Measurements from ENCODE around the gene MRPS31. TPM values are rescaled to one million over a fixed set of nuclear protein-coding genes. Genes with fewer than 3 reads are reported as not detected.

The MRPS31 gene
- total RNA-seq (2014; rRNA removed; shearing (Covaris generic)): 17.5 and 19.8 TPM in 2 replicates

DNA sequence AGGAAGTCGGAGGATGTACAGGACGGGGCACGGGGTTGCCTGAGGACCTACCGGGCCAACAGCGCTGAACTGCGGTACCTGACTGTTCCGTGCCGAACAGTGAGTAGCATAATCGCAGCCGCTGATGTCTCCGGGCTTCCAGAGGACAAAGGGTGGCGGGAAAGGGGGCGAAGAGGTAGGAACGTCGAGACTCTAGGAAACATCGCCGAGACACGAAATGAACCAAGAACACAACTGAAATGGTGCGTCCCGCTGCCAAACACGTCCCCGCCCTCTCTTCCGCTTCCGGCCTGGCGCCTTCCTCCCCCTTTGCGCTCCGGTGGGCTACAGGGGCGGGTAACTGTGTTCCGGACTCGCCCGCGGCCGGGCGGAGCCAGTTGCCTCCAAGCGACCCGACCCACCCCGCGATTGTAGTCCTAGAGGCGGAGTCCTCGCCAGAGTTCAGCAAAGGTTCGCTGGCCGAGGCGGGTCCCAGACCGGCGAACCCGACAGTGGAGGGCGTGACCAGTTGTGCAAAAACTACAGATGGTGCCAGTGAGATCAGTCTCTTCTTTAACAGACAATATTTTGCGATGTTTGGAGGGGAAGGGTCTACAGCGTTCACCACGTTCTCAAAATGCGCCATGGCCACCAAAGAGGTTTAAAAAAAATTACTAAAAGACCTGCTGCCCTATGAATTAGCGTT is at the start of gene MRPS31:
MRPS31 (minus strand) TSS at position 257 of the 685 bp plus-strand sequence; CDS start at position 203, 54 bp downstream.
- peak; percentile 90 for DNase-seq (ENCODE audit: low read depth)

DNA sequence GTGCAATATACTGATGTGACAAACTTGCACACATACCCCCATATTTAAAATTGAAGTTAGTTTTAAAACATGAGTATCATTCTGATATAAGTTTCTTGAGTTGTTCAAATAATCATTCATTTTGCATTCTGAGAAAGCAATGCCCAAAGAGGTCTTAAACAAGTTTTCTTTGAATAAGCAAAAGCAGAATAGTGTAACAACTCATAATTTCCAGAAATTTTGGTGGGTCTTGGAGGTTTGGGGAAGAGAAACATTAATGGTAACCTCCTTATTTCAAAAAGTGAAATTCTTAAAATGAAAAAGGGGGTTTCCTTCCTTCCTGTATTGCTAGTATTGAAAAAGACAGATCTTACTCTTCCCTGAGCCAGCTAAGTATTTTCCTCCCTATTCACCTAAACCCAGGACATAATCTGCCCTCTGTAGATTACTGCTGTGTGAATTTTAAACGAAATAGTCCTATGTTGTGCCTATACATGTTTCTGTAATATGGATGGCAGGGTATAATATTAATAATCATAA is 48.9 kb upstream of the MRPS31 start:
- DNase-seq (ENCODE audit: low read depth): no peak

DNA sequence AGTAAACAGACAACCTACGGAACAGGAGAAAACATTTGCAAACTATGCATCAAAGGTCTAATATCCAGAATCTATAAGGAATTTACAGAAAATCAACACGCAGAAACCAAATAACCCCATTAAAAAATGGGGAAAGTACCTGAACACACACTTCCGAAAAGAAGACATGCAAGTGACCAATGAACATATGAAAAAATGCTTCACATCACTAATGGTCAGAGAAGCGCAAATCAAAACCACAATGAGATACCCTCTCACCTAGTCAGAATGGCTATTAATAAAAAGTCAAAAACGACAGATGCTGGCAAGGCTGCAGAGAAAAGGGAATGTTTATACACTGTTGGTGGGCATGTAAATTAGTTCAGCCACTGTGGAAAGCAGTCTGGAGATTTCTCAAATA is 47.9 kb upstream of the MRPS31 start:
- no peak for DNase-seq (ENCODE audit: low read depth)

DNA sequence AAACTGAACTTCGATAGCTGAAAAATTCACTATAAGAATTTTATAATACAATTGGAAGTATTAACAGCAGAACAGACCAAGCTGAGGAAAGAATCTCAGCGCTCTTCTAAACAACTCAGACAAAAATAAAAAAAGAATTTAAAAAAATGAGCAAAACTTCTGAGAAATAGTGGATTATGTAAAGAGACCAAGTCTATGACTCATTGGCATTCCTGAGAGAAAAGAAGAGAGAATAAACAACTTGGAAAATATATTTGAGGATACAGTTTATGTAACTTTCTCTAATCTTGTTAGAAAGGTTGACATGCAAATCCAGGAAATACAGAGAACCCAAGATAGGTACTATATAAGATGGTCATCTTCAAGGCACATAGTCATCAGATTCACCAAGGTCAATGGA is 43.8 kb upstream of the MRPS31 start:
- DNase-seq (ENCODE audit: low read depth): no peak

DNA sequence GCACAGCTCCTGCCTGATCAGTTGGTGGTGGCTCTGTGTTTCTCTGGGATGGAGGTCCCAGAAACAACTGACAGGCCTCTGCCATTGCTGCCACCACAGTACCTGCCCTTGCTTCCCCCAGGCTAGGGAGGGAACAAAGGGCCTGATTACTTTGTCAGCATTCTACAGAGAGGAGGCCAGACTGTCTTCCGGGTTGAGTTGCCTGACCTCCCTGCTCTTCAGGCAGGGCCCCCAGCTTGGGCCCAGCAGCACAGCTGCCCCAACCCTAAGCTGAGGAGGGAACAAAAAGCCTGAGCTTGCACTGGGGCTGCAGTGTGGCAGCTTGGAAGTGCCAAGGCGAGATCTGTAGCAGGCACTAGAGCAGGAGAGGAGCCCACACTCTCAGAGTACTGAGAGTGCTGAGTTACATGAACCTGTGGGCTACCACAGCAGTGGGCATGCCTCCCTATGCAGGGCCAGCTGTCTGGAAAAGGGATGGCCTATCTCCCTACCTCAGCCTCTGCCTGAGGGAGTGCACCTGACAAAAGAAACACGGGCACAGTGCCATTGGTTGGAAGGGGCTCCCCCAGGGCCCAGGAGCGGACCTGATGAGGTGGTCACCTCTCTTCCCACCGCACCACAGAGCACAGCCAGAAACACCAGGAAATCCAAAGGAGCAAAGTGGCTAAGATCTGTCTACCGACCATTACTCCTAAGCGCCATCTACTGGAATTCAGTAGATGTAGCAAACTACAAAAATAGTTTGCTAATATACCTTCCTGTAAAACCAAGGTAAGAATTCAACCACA is 42.9 kb upstream of the MRPS31 start:
- DNase-seq (ENCODE audit: low read depth): peak; percentile 34

DNA sequence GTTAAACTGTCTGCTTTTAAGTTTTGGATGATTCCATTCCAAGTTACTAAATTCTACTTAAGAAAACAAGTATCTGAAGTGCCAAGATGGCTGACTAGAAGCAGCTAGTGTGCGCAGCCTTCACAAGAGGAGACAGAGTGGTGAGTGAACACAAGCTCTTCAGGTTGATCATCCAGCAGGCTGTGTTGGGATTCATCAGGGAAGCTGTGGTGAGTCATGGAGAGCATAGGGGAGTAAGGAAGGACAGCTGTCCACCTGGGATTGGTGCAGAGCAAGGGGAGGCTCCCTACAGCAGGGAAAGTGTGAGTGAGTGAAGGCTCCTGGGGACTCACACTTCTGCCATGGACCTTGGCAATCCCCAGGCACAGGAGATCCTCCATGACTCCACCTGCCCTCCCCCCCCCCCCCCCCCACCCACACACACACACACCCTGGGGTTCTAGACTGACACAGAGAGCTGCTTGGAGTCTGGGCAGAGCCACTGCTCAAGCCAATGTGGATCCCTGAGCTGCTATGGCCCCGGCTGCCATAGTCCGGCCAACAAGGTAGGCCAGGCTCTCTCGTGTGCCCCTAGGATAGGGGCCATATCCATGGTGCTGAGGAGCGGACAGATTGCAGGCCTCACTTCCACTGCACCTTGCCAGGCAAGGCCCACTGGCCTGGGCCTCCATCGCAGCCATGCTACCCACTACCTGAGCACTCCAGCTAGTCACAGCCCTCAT is 41.9 kb upstream of the MRPS31 start:
- peak; percentile 73 for DNase-seq (ENCODE audit: low read depth)

DNA sequence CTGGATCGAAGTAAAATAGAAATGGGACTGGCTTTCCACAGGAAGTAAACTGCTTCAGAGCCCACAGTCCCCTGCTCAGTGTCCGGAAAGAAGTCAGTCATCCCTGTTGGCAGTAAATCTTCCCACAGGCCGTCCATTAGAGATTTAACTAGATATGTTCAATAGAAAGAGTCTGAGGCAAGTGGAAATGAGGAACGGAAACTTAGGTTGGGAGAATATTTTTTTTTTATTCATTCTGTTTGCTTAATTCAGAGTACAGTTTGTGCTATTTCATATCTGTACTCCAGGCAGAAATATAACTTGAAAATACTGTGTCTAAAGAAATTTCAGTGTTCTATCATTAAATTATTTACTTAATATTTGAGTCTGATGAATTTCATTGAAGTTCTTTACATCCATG is 41.1 kb upstream of the MRPS31 start:
- no peak for DNase-seq (ENCODE audit: low read depth)

DNA sequence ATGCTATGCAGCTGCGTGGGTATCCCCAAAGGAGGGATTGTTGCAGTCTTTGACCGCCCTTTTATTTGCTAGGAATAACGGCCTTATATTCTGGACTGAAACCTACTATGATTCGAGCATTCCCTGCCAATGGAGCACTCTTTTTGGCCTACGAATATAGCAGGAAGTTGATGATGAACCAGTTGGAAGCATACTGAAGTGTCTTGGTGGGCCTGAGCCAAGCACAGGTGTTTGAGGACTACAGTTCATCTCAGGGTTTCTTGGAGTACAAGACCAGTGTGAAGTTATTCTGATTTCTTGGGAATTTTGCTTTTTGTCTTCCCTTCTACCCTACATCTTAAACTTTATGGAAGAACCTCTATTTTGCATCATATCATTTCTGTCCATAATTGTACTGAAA is 38.5 kb upstream of the MRPS31 start:
- no peak for DNase-seq (ENCODE audit: low read depth)

DNA sequence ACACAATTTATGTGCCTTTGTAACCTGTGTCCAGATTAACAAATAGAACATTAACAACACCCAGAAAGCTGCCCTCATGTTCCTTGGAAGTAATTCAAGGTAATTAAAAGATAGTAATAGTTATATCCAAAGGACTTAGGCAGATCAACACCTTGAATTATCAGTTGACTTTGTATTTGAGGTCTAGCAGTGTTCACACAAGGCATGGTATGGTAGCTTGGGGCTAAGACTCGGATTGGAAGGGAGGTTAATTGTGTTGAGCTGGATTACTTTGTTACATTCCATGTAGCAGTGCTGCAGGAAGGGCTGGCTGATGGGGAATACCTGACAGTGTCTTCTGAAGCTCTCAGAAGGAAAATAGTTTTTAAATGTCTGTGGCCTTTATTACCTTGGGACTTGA is 35.3 kb upstream of the MRPS31 start:
- DNase-seq (ENCODE audit: low read depth): no peak

DNA sequence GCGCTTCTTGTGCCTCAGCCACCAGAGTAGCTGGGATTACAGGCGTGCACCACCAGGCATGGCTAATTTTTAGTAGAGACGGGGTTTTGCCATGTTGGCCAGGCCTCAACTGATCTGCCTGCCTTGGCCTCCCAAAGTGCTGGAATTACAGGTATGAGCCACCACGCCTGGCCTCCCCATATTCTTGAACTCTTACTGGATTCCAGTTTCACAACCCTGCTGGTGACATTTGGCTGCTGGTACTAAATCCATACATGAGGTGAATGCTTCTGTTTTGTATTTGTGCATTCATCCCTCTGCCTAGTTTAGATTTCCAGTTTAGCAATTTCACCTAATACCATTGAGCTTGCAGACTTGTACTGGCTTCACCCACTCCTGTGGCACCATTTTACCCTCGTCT is 32.3 kb upstream of the MRPS31 start:
- no peak for DNase-seq (ENCODE audit: low read depth)

DNA sequence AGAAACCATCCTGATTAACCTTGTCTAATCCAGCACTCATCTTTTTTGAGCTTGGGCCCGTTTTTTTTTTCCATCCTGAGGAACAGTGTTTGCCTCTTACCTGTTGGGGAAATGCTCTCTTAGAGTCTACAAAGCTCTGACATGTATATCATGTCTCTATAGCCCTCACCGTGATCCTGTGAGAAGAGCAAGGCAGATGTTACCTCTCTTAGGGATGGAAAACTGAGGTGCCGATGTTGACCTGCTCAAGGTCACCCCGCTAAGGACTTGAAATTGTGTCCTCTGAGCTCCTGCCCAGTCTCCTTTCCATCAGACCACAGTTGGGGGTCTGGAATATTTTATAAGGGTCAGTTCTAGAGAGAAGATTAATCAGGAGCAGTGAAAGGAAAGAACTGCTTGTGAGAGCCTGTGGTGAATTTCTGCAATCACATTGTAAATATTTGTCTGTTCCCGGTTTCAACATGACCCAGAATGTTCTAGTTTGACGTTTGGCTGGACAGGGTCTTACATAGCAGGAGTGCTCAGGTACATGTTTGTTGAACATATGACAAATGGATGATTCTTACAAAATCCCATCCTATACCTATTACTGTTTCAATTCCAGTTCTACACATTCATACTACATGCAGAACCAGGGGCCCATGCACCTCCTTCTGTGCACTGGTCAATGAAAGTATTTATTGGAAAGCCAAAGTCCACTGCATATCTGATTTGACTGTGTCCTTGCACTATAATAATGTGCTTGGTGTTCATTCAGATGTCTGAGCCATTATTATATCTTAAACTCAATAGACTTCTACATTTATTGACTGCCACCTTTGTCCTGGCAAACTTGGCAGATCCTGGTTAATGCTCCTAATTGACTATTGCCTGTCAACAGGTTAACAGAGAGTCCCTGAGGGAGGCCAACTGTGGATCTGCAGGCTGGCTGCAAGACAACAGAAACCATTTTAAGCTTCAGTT is 30.5 kb upstream of the MRPS31 start:
- no peak for DNase-seq (ENCODE audit: low read depth)

DNA sequence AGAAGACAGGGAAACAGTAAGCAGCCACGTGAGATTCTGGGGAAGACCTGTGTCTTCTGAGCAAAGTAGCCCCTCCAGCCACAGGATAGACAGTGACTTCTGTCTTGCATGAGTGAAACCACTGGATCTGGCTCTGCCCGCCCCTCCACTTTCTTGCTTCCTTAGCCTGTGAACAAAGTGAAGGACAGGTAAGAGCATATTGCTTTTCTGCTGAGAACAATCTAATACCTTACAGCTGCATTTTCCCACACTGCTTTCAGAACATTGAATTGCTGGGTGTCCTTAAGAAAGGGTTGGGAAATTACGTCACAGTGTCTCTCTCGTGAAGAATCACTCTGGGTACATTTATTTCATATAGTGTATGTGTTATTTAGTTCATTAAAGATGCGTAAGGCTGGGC is 29.6 kb upstream of the MRPS31 start:
- DNase-seq (ENCODE audit: low read depth): no peak

DNA sequence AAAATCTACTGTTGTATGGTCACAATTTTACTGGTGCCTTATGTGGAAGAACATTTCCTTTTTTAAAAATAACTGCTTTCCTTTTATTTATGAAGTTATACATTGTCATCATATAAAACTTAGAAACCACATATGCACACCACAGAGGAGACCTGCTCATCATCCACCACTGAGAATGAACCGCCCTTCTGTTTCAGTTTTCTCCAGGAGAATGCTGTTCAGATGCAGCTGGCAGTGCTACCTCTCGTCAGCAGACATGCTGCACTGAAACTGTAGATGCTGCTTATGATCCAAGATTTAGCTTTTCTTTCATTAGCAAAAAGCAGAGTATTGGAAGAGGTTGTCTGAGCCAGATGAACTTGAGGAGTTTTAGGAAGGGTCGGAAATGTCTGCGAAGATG is 28.5 kb upstream of the MRPS31 start:
- DNase-seq (ENCODE audit: low read depth): no peak

DNA sequence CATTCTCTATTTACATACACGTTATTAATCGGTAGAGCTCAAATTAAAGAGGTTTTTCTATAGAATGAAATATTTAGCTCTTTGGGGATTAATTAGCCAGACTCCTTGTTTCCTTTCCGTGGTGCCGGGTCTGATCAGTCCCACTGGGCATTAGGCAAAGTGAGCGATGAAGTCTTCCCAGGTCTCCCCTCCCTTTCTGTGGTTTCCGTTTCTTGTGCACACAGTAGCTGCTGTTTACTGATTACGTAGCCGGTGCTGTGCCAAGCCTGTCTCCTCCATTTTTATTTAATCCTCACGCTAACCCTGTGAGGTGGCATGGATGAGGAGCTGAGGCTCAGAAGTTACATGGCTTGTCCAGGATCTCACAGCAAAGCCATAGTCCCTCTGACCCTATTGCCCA is 27.4 kb upstream of the MRPS31 start:
- DNase-seq (ENCODE audit: low read depth): no peak

DNA sequence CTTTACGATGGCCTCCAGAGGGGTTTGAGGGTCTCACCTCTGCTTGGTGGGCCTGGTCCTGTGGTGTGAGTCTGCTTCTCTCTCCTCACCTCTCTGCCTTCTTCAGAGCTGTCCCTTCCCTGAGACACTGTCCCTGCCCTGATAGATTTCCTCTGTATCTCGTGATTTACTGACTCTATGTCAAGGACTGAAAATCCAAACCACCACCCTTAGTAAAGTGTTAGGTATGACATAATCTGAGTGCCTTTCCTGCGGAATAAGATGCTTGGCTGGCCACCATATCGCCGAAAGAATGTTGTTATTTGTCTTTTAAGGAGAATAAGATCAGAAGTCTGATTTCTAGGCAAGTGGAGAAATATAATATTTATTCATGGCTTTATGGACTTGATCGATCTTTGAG is 25.7 kb upstream of the MRPS31 start:
- DNase-seq (ENCODE audit: low read depth): no peak

DNA sequence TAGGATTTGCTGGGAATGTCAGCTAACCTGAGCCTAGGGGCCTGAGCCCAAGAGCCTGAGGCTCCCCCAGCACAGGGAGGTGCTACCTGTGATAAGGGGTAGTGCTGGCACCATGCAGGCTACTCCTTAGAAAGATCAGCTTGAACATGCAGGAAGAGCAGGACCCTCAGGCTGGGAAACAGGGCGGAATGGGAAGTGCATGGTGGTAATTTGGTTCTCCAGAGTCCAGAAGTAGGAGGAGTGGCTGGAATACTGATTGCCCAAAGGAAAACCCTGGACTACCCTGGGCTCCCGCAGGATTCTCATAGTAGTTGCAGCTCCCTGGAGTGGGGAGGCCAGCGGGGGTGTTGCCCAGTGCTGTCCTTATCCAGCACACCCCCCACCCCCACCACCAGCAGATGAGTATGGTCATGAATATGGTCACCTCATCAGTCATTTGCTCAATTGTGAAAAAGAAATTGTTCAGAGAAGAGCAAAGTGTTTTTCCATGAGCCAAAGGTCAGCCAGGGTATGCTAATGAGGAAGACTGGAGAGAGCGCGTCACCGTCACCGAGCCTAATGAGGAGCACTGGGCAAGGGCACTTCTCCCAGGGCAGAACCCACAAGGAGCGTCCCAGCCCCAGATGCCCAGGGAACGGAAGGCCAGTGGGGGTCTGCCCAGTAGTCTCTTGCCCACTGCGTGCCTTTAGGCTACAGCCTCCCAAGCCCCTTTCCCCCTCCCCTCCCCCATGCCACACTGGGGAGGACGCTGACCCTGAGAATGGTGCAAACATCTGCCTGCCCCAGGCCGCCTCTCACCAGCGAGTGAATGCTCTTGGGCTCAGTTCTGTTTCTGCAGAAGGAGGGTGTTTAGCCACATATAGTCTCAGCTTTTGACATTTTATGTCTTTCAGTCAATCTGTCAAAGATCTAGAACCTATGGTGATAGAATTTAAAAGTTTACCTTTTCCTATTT is 23.7 kb upstream of the MRPS31 start:
- no peak for DNase-seq (ENCODE audit: low read depth)

DNA sequence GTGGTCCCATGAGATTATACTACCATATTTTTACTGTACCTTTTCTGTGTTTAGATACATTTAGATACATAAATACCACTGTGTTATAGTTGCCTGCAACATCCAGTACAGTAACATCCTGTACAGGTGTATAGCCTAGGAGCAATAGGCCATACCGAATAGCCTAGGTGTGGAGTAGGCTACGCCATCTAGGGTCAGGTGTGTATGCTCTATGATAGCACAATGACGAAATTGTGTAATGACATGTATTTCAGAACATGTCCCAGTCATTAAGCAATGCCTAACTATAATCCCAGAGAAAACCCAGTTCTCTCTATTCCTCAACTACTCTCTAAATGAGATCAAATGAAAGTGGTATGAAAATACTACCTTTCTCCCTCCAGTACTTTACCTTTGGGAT is 22.3 kb upstream of the MRPS31 start:
- no peak for DNase-seq (ENCODE audit: low read depth)

DNA sequence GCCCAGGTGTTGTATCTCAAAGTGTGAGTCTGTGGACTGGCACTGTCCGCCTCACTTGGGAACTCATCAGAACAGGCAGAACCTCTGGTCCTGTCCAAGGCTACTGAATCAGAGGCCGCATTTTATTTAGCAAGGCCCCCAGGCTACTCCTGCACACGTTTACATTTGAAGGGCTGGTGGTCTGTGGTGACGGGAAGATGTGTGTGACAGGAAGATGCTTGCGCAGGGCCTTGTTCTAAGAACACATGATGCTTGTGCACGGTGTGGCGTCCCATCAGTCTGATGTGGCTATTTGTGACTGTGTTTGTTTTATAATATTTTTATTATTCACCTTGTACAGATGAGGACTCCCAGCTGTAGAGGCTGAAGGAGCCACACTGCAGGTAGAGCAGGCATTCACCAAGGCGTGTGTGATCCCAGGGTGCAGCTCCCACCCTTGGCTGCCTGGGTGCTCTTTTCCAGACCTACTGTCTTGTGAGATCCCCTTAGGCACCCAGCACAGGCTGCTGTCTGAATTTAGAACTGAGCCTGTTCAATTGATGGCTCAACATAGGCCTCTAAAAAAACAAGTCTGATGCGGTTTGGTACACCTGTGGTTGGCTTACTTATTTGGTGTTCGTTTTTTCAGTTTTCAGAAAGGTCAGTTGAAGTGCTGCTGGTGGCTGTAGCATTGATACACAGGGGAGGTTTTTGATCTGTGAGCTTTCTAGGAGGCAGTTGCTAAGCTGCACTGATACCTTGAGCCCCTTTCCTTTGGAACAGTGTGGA is 21.5 kb upstream of the MRPS31 start:
- DNase-seq (ENCODE audit: low read depth): no peak

DNA sequence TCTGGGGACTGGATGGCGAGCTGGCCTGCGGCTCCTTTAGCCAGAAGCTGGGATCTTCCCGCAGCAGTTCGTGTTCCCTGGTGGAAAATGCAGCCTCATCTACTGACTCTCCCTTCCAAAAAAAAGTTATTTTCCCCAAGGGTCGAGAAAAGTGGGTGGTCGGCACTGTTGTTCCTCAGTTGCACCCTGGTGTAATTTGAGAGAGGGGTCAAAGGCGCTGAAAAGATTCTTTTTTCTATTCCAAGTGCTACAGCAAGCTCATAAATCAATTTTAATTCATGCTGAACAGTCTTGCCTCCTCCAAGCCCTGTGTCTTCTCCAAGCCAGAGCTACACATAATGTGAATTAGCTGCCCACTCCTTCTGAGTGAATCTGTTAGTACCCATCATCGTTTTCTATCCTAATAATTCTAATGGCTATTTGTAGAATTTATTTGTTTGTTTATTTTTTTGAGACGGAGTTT is 19.2 kb upstream of the MRPS31 start:
- DNase-seq (ENCODE audit: low read depth): no peak
